HEK293T (cell line): ENCODE results near the gene GOLGB1.

Experiments used
- CTCF ChIA-PET: fragments of 350-600 bp; formaldehyde crosslinking; extraction: SDS; loops from one replicate; lab custom pipeline; 2021; ENCODE audit warnings: antibody characterized with exemption, inconsistent platforms; lab: Yijun Ruan, JAX
- POLR2A ChIA-PET: fragments of 350-600 bp; formaldehyde crosslinking; extraction: SDS; loops from one replicate; lab custom pipeline; 2020; ENCODE audit warnings: antibody characterized with exemption, inconsistent platforms; lab: Yijun Ruan, JAX
- DNase-seq: peaks from one replicate; pipeline ENCODE4 v3.0.0; 2012; ENCODE audit warnings: mixed read lengths; ENCODE audit errors: extremely low spot score
- ARNT ChIP-seq: fragments of 450-650 bp; IDR thresholded peaks from 2 replicates; pipeline ENCODE4 v1.6.1; 2017; ENCODE audit warnings: mild to moderate bottlenecking
- BHLHE40 ChIP-seq: fragments of 450-650 bp; IDR thresholded peaks from 2 replicates; pipeline ENCODE4 v1.6.1; 2016; ENCODE audit warnings: mild to moderate bottlenecking, moderate library complexity, borderline replicate concordance
- CTBP1 ChIP-seq: fragments of 450-650 bp; IDR thresholded peaks from 2 replicates; pipeline ENCODE4 v1.6.1; 2016; ENCODE audit warnings: borderline replicate concordance
- ELF4 ChIP-seq: fragments of 450-650 bp; IDR thresholded peaks from 2 replicates; pipeline ENCODE4 v1.6.1; 2017; ENCODE audit warnings: antibody characterized with exemption
- FOXA1 ChIP-seq: fragments of 450-650 bp; IDR thresholded peaks from 2 replicates; pipeline ENCODE4 v1.6.1; 2016; ENCODE audit warnings: mild to moderate bottlenecking
- FOXK2 ChIP-seq: fragments of 450-650 bp; IDR thresholded peaks from 2 replicates; pipeline ENCODE4 v1.6.1; 2016; ENCODE audit warnings: mild to moderate bottlenecking
- FOXM1 ChIP-seq: fragments of 450-650 bp; IDR thresholded peaks from 2 replicates; pipeline ENCODE4 v1.6.1; 2017; ENCODE audit warnings: mild to moderate bottlenecking, borderline replicate concordance
- HDGF ChIP-seq: fragments of 450-650 bp; IDR thresholded peaks from 2 replicates; pipeline ENCODE4 v1.6.1; 2017; ENCODE audit warnings: antibody characterized with exemption, borderline replicate concordance
- L3MBTL2 ChIP-seq: fragments of 450-650 bp; conservative IDR thresholded peaks from 2 replicates; pipeline ENCODE4 v1.6.1; 2016; ENCODE audit warnings: mild to moderate bottlenecking
- LEF1 ChIP-seq: fragments of 450-650 bp; IDR thresholded peaks from 2 replicates; pipeline ENCODE4 v1.6.1; 2017; ENCODE audit warnings: mild to moderate bottlenecking, borderline replicate concordance
- NFRKB ChIP-seq: fragments of 450-650 bp; IDR thresholded peaks from 2 replicates; pipeline ENCODE4 v1.6.1; 2016; ENCODE audit warnings: mild to moderate bottlenecking, moderate library complexity
- PKNOX1 ChIP-seq: fragments of 450-650 bp; IDR thresholded peaks from 2 replicates; pipeline ENCODE4 v1.6.1; 2016
- SP1 ChIP-seq: fragments of 450-650 bp; IDR thresholded peaks from 2 replicates; pipeline ENCODE4 v1.6.1; 2017
- SUZ12 ChIP-seq: fragments of 450-650 bp; IDR thresholded peaks from 2 replicates; pipeline ENCODE4 v1.6.1; 2016; ENCODE audit warnings: mild to moderate bottlenecking
- TARDBP ChIP-seq: fragments of 450-650 bp; IDR thresholded peaks from 2 replicates; pipeline ENCODE4 v1.6.1; 2016
- ZNF384 ChIP-seq: fragments of 450-650 bp; IDR thresholded peaks from 2 replicates; pipeline ENCODE4 v1.6.1; 2016

Gene GOLGB1

GRCh38 chr3:121663171-121663847 is 86.2 kb downstream of the GOLGB1 start:
- DNase-seq = no peak
- TF ChIP-seq ELF4 (no peak), ZNF384 (no peak), NFRKB (no peak), FOXK2 (no peak), BHLHE40 (no peak), L3MBTL2 (no peak), FOXM1 (no peak), CTBP1 (no peak)
- ChIA-PET CTCF (no interaction called here), POLR2A (no interaction called here)

GRCh38 chr3:121662742-121663141 is 86.8 kb downstream of the GOLGB1 start:
- no peak for TF ChIP-seq SP1
- TF ChIP-seq TARDBP = no peak
- TF ChIP-seq ARNT = no peak
- TF ChIP-seq NFRKB = no peak
- TF ChIP-seq SUZ12 = no peak
- ChIA-PET CTCF (interaction anchor here (0.6 kb wide), 1 partner anchor 116 kb away, joined by 3 read pairs; no protein-coding TSS in a partner anchor), POLR2A (no interaction called here)
- DNase-seq = no peak

- POLR2A ChIA-PET = no interaction called here
- CTCF ChIA-PET = no interaction called here
Observed at GRCh38 chr3:121661376-121661775, 88.2 kb downstream of the GOLGB1 start.

GRCh38 chr3:121660356-121661171 is 89.0 kb downstream of the GOLGB1 start, which contains the start of gene HCLS1:
Gene HCLS1, minus strand, starts transcription at chr3:121660903. Its CDS starts 2,556 bp downstream, at chr3:121658347.
- CTCF ChIA-PET = no interaction called here
- no peak for TF ChIP-seq ELF4
- no peak for DNase-seq
- POLR2A ChIA-PET = no interaction called here

More at GRCh38 chr3:121661376-121661775, 88.2 kb downstream of the GOLGB1 start:
- DNase-seq = no peak
- TF ChIP-seq FOXK2 = no peak
- no peak for TF ChIP-seq SUZ12
- no peak for TF ChIP-seq HDGF
- no peak for TF ChIP-seq NFRKB
- TF ChIP-seq FOXA1 = no peak
- TF ChIP-seq SP1 = no peak
- no peak for TF ChIP-seq FOXM1
- no peak for TF ChIP-seq BHLHE40
- no peak for TF ChIP-seq L3MBTL2
- no peak for TF ChIP-seq PKNOX1
- no peak for TF ChIP-seq ELF4
- TF ChIP-seq TARDBP = no peak
- TF ChIP-seq CTBP1 = no peak
- TF ChIP-seq ARNT = no peak
- no peak for TF ChIP-seq ZNF384
- TF ChIP-seq LEF1 = no peak

- CTCF ChIA-PET = no interaction called here
- POLR2A ChIA-PET = no interaction called here
Observed at GRCh38 chr3:121659586-121659985, 90.0 kb downstream of the GOLGB1 start.

More at GRCh38 chr3:121659586-121659985, 90.0 kb downstream of the GOLGB1 start:
- DNase-seq = no peak
- TF ChIP-seq FOXK2 (no peak), SP1 (no peak), FOXA1 (no peak), TARDBP (no peak), HDGF (no peak), ARNT (no peak), LEF1 (no peak), L3MBTL2 (no peak), CTBP1 (no peak), ZNF384 (no peak), SUZ12 (no peak), FOXM1 (no peak), ELF4 (no peak), BHLHE40 (no peak), PKNOX1 (no peak), NFRKB (no peak)
